GM19397 (cell line): ENCODE measurements around the gene IDUA.
"Not testable (repeated sequence)": the region's sequence is repeated elsewhere in the genome, so short reads cannot be mapped to it uniquely, and the experiment has no call there.

Experiments
- ATAC-seq: cut with Tn5 transposase; IDR thresholded peaks from one replicate; pipeline ENCODE4 v1.9.1; 2021; ENCODE audit warnings: mild to moderate bottlenecking, moderate library complexity; ENCODE audit not compliant: unreplicated experiment

Gene IDUA

GRCh38 chr4:999240-999863 lies 12.5 kb downstream of the IDUA start:
- ATAC-seq, result not testable (repeated sequence)

- no peak for ATAC-seq
These were observed 13.1 kb downstream of the IDUA start for GRCh38 chr4:999882-1000425.

GRCh38 chr4:1000686-1001260 lies 13.9 kb downstream of the IDUA start:
- no peak for ATAC-seq

GRCh38 chr4:1001561-1002130 lies 14.8 kb downstream of the IDUA start:
- ATAC-seq, result no peak

GRCh38 chr4:1002131-1002630 lies 15.3 kb downstream of the IDUA start:
- ATAC-seq, result no peak

- no peak for ATAC-seq
These were observed 15.9 kb downstream of the IDUA start for GRCh38 chr4:1002631-1003251.

GRCh38 chr4:1003271-1004070 lies 16.6 kb downstream of the IDUA start:
- ATAC-seq, result no peak

GRCh38 chr4:1004071-1004418 lies 17.2 kb downstream of the IDUA start:
- no peak for ATAC-seq

- no peak for ATAC-seq
These were observed 18.0 kb downstream of the IDUA start for GRCh38 chr4:1004557-1005485.

GRCh38 chr4:1006856-1007255 lies 20.0 kb downstream of the IDUA start:
- no peak for ATAC-seq

- ATAC-seq, result peak; percentile 3
These were observed 22.1 kb downstream of the IDUA start for GRCh38 chr4:1008840-1009541.

GRCh38 chr4:1009542-1010394 lies 22.9 kb downstream of the IDUA start:
- peak; percentile 32 for ATAC-seq

- peak; percentile 2 for ATAC-seq
These were observed 23.7 kb downstream of the IDUA start for GRCh38 chr4:1010395-1011021.

- peak; percentile 44 for ATAC-seq
These were observed 24.3 kb downstream of the IDUA start, which contains the start of gene FGFRL1 for GRCh38 chr4:1011022-1011665. FGFRL1 (plus strand) TSS chr4:1011626; CDS start chr4:1012486, 860 bp downstream.

GRCh38 chr4:1011666-1012033 lies 24.8 kb downstream of the IDUA start:
- ATAC-seq, result no peak

GRCh38 chr4:1012034-1012739 lies 25.3 kb downstream of the IDUA start:
- no peak for ATAC-seq
